Measurements from ENCODE around the gene THSD7B. TPM values are rescaled to one million over a fixed set of nuclear protein-coding genes. Genes with fewer than 3 reads are reported as not detected.

Gene THSD7B
- total RNA-seq, 1 donor from 2014 or later: 0.22 TPM

DNA sequence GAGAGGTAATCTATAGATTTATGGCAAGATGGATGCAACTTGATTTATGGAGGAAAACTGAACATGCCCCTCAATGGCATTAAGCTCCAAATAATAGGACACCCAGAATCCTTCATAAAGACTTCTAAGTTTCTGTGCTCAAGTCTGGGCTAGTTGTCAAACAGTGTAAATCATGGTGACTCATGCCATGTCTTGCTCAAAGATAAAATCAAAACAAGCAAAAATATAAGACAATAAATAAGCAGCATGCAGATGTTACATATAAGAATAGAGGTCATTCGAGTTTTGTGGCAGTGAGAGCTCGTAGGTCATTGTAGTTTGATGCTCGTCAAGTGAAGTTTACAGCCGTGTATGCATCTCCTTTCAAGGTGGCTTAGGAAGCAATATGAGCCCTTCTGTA, 403.2 kb downstream of the THSD7B start:
- H3K27ac Mint-ChIP-seq: no peak overlapping the region
- no peak for DNase-seq (ENCODE audit: low spot score in 2 of 2, unreplicated experiment in 2 of 2)
- TF ChIP-seq, protein P1, sequence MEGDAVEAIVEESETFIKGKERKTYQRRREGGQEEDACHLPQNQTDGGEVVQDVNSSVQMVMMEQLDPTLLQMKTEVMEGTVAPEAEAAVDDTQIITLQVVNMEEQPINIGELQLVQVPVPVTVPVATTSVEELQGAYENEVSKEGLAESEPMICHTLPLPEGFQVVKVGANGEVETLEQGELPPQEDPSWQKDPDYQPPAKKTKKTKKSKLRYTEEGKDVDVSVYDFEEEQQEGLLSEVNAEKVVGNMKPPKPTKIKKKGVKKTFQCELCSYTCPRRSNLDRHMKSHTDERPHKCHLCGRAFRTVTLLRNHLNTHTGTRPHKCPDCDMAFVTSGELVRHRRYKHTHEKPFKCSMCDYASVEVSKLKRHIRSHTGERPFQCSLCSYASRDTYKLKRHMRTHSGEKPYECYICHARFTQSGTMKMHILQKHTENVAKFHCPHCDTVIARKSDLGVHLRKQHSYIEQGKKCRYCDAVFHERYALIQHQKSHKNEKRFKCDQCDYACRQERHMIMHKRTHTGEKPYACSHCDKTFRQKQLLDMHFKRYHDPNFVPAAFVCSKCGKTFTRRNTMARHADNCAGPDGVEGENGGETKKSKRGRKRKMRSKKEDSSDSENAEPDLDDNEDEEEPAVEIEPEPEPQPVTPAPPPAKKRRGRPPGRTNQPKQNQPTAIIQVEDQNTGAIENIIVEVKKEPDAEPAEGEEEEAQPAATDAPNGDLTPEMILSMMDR (IDR thresholded peaks at IDR 0.05; ENCODE audit: unreplicated experiment): no peak
- H3K4me3 Mint-ChIP-seq: no peak overlapping the region
- H3K9me3 Mint-ChIP-seq: peaks cover 5% of the 10 kb centered on the region
- H3K36me3 Mint-ChIP-seq: no peaks in the 10 kb centered on the region
- H3K4me1 Mint-ChIP-seq: peaks cover 18% of the 10 kb centered on the region
- H3K27me3 Mint-ChIP-seq (ENCODE audit: low read depth): peaks cover 13% of the 10 kb centered on the region

DNA sequence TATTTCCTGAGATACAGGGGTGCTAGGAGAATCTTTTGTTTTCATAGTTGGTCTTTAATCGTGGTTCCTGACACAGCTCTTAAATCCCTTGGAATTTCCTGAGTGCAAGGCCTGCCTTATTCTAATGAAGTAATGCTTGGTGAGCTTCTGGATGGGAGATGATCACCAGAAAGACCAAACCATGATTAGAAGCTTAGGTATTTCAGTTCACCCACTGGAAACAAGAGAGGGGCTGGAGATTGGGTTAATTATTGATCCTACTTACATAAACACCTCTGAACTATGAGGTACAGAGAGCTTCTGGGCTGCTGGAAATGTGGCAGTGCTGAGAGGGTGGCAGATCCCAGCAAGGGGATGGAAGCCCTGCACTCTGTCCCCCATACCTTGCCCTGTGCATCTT, 406.8 kb downstream of the THSD7B start:
- peaks cover 5% of the 10 kb centered on the region for H3K27me3 Mint-ChIP-seq (ENCODE audit: low read depth)
- H3K36me3 Mint-ChIP-seq: no peaks in the 10 kb centered on the region
- peaks cover 24% of the 10 kb centered on the region for H3K4me1 Mint-ChIP-seq
- DNase-seq (ENCODE audit: low spot score in 2 of 2, unreplicated experiment in 2 of 2): no peak
- H3K27ac Mint-ChIP-seq: no peak overlapping the region
- TF ChIP-seq, protein P1 (IDR thresholded peaks at IDR 0.05; ENCODE audit: unreplicated experiment): no peak
- no peaks in the 10 kb centered on the region for H3K9me3 Mint-ChIP-seq
- H3K4me3 Mint-ChIP-seq: no peak overlapping the region

DNA sequence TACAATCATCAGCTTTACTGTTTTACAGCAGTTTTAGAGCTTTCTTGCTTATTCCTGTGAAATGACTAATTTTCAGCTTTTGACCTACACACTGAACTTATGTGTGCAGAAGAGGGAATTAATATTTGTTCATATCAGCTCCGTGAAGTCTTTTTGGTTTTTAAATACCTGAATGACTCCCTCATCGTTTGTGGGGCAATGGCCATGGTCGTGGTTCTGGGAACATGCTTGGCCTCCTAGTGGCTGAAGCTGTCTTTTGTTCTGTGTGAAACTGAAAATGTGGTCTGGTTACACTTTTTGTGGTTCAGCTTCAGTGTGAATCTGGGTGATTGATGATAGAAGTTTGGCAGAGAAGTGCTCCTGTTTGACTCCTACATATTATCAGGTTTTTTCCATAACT, 408.1 kb downstream of the THSD7B start:
- Mint-ChIP-seq H3K27me3 (ENCODE audit: low read depth) (no peaks in the 10 kb centered on the region), H3K9me3 (no peaks in the 10 kb centered on the region), H3K27ac (no peak overlapping the region), H3K4me1 (peaks cover 22% of the 10 kb centered on the region), H3K4me3 (no peak overlapping the region), H3K36me3 (no peaks in the 10 kb centered on the region)
- TF ChIP-seq, protein P1 (IDR thresholded peaks at IDR 0.05; ENCODE audit: unreplicated experiment): peak; percentile 32
- no peak for DNase-seq (ENCODE audit: low spot score in 2 of 2, unreplicated experiment in 2 of 2)

DNA sequence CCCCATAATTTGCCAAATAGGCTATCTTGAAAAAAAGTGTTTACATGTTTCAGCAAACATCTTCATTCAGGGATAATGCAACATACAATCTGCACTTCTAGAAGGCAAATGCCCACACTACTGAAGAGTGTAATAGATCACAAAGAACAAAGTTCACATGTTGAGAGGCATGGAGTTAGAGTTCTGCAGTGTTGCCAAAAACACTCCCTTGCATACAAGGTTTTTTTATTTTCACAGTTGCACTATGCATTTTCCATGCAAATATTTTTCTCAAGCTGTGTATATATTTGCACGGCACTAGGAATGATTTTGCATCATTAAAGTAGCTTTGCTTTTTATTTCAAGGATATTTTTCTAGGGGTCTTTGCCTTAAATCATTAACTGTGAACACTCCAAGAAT, 409.9 kb downstream of the THSD7B start:
- TF ChIP-seq, protein P1 (IDR thresholded peaks at IDR 0.05; ENCODE audit: unreplicated experiment): no peak
- Mint-ChIP-seq H3K4me1 (peaks cover 25% of the 10 kb centered on the region), H3K27ac (no peak overlapping the region), H3K36me3 (no peaks in the 10 kb centered on the region), H3K9me3 (no peaks in the 10 kb centered on the region), H3K27me3 (ENCODE audit: low read depth) (no peaks in the 10 kb centered on the region), H3K4me3 (no peak overlapping the region)
- DNase-seq (ENCODE audit: low spot score in 2 of 2, unreplicated experiment in 2 of 2): no peak

DNA sequence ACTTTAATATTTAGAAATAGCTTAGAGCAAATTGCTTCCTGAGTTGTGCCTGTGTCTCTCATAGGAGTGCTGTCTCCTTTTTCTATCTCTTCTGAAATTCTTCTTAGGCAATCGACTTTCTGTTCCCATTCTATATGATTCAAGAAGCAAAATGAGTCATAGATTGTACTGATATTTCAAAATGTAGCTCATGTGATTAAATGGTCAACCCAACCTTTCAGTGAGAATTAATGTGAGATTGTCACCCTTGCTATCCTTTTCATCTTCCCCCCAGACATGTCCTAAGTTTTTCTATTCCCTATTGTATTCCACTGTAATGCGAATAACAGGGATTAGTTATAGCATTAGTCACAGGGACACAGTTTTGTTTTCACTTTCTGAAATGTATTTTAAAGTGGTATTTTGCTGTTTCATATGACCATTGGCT, 413.6 kb downstream of the THSD7B start:
- Mint-ChIP-seq H3K4me1 (peaks cover 20% of the 10 kb centered on the region), H3K9me3 (no peaks in the 10 kb centered on the region), H3K27ac (no peak overlapping the region), H3K4me3 (no peak overlapping the region), H3K27me3 (ENCODE audit: low read depth) (no peaks in the 10 kb centered on the region), H3K36me3 (no peaks in the 10 kb centered on the region)
- DNase-seq (ENCODE audit: low spot score in 2 of 2, unreplicated experiment in 2 of 2): no peak
- TF ChIP-seq, protein P1 (IDR thresholded peaks at IDR 0.05; ENCODE audit: unreplicated experiment): no peak

DNA sequence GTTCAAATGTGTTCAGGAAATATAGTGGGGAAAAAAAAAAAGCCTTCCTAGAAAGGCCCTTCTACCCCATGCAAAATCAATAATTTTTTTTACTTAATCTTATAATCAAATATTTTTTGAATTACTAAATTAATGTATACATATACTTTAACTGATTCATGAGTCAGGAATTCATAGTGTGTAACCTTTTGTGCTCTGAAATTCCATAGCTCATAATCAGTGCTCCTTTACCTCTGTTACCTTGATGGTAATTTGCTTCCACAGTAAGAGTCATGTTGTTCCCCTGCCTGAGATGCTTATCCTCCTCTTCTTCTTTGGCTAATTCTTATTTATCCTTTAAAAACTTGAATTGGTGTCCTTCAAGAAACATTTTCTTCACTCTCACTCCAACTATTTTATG, 414.2 kb downstream of the THSD7B start:
- Mint-ChIP-seq H3K4me3 (no peak overlapping the region), H3K4me1 (peaks cover 20% of the 10 kb centered on the region), H3K36me3 (no peaks in the 10 kb centered on the region), H3K27ac (no peak overlapping the region), H3K9me3 (no peaks in the 10 kb centered on the region), H3K27me3 (ENCODE audit: low read depth) (no peaks in the 10 kb centered on the region)
- TF ChIP-seq, protein P1 (IDR thresholded peaks at IDR 0.05; ENCODE audit: unreplicated experiment): no peak
- no peak for DNase-seq (ENCODE audit: low spot score in 2 of 2, unreplicated experiment in 2 of 2)

Measured in mesothelial cell of epicardium (in vitro differentiated cells).